HepG2 (cell line): ENCODE measurements around the gene SLC2A6. TPM values are rescaled to one million over a fixed set of nuclear protein-coding genes. Genes with fewer than 3 reads are reported as not detected.
A peak's percentile ranks its signal among the peaks of the same experiment; 100 is the strongest.

ENCODE experiments used
- ATAC-seq: fragments of 200-7000 bp; cut with Tn5 transposase; 3 replicates; pipeline ENCODE4 v1.9.1; 2020; ENCODE audit warnings: mild to moderate bottlenecking, moderate library complexity
- BruUV-seq: library from RNA; stranded (reverse); fragments of 400-500 nt; replicated peaks from 2 replicates; lab custom pipeline; 2021; lab: Mats Ljungman, UMichigan
- CTCF ChIA-PET: fragments of 300-600 bp; formaldehyde crosslinking; extraction: SDS; loops from one replicate; lab custom pipeline; 2021; ENCODE audit warnings: low total read pairs, inconsistent platforms, low intra/inter-chr PET ratio; lab: Yijun Ruan, JAX
- POLR2A ChIA-PET: fragments of 350-600 bp; sonication (Branson Sonifier 250); formaldehyde crosslinking; loops from one replicate; lab custom pipeline; 2020; ENCODE audit warnings: antibody characterized with exemption, inconsistent platforms; lab: Yijun Ruan, JAX
- DNase-seq: peaks from one replicate; pipeline ENCODE4 v3.0.0-alpha.2; 2015; ENCODE audit warnings: low spot score
- FAIRE-seq: peaks from 3 replicates; lab custom pipeline; 2011; peaks lifted over from hg19 to GRCh38; lab: Jason Lieb, UNC
- H2AFZ ChIP-seq: one replicate; pipeline ENCODE4 v1.6.1; 2011; ENCODE audit warnings: low read length, inconsistent platforms
- H3K27ac ChIP-seq: fragments of 300-600 bp; 3 replicates; pipeline ENCODE4 v1.8.0; 2011; ENCODE audit warnings: mixed run types, mild to moderate bottlenecking, mixed read lengths, low read length, inconsistent platforms; ENCODE audit not compliant: insufficient read depth; ENCODE audit errors: extremely low read length
- H3K27me3 ChIP-seq, 2 experiments: fragments of 200-600 bp in 1 of 2; 2 replicates in 1 of 2; 3 replicates in 1 of 2; pipeline versions ENCODE4 v1.6.0 to v1.8.0; 2011; ENCODE audit warnings: low read length in 2 of 2, mild to moderate bottlenecking in 2 of 2, moderate library complexity in 2 of 2, inconsistent platforms in 1 of 2; ENCODE audit not compliant: insufficient read depth in 2 of 2, control insufficient read depth in 1 of 2
- H3K36me3 ChIP-seq, 2 experiments: fragments of 200-600 bp in 1 of 2; replicated peaks in 1 of 2; 2 replicates in 1 of 2; 3 replicates in 1 of 2; pipeline versions ENCODE4 v1.5.1 to v1.8.0; 2011; ENCODE audit warnings: low read length in 2 of 2, inconsistent platforms in 1 of 2; ENCODE audit not compliant: insufficient read depth in 2 of 2, control insufficient read depth in 1 of 2
- H3K4me1 ChIP-seq: 2 replicates; pipeline ENCODE4 v1.5.1; 2012; ENCODE audit warnings: low read length, inconsistent platforms; ENCODE audit not compliant: insufficient read depth
- H3K4me2 ChIP-seq: 2 replicates; pipeline ENCODE4 v1.6.0; 2011; ENCODE audit warnings: low read depth, low read length, inconsistent platforms
- H3K4me3 ChIP-seq, 3 experiments: fragments of 200-600 bp in 1 of 3; sonication (generic), shearing (Covaris generic) in 1 of 3; replicated peaks in 1 of 3; 2 replicates each; pipeline ENCODE4 v1.5.1; 2011 to 2016; ENCODE audit warnings: low read length in 3 of 3, inconsistent platforms in 2 of 3, low read depth in 2 of 3, mild to moderate bottlenecking in 2 of 3, control low read depth in 1 of 3, mixed read lengths in 1 of 3; ENCODE audit not compliant: insufficient read depth in 1 of 3
- H3K79me2 ChIP-seq: one replicate; pipeline ENCODE4 v1.6.1; 2011; ENCODE audit warnings: low read length, inconsistent platforms; ENCODE audit not compliant: insufficient read depth
- H3K9ac ChIP-seq: 2 replicates; pipeline ENCODE4 v1.6.0; 2011; ENCODE audit warnings: mild to moderate bottlenecking, low read depth, low read length, inconsistent platforms; ENCODE audit not compliant: insufficient read depth
- H3K9me3 ChIP-seq: 2 replicates; pipeline ENCODE4 v1.5.1; 2012; ENCODE audit warnings: mild to moderate bottlenecking, low read length
- H4K20me1 ChIP-seq: 2 replicates; pipeline ENCODE4 v1.6.0; 2011; ENCODE audit warnings: inconsistent platforms, mild to moderate bottlenecking, low read length, moderate library complexity; ENCODE audit not compliant: insufficient read depth
- AGO2 ChIP-seq: fragments of 200-400 bp; formaldehyde crosslinking; optimal IDR thresholded peaks from 2 replicates; pipeline ENCODE3; 2017; ENCODE audit warnings: mild to moderate bottlenecking, low read depth, low read length, moderate library complexity
- CC2D1A ChIP-seq: sonication (generic); formaldehyde crosslinking; IDR thresholded peaks from 2 replicates; pipeline ENCODE4 v1.8.1; 2023; ENCODE audit warnings: mild to moderate bottlenecking, missing genetic modification reagents
- DR1 ChIP-seq: sonication (generic); formaldehyde crosslinking; IDR thresholded peaks from 2 replicates; pipeline ENCODE4 v1.8.0; 2021; ENCODE audit warnings: mild to moderate bottlenecking, missing genetic modification reagents, inconsistent platforms
- HMGA1 ChIP-seq: sonication (generic); formaldehyde crosslinking; conservative IDR thresholded peaks from 2 replicates; pipeline ENCODE4 v1.4.0; 2020; ENCODE audit warnings: missing genetic modification reagents
- MTF2 ChIP-seq: sonication (generic); formaldehyde crosslinking; IDR thresholded peaks from 2 replicates; pipeline ENCODE4 v1.5.0; 2020; ENCODE audit warnings: missing genetic modification reagents, borderline replicate concordance
- RBFOX2 ChIP-seq: fragments of 200-400 bp; formaldehyde crosslinking; IDR thresholded peaks from 2 replicates; pipeline ENCODE4 v1.6.1; 2017; ENCODE audit warnings: low read depth, mild to moderate bottlenecking, low read length
- TAF15 ChIP-seq: fragments of 200-400 bp; formaldehyde crosslinking; IDR thresholded peaks from one replicate; pipeline ENCODE4 v1.6.1; 2018; ENCODE audit warnings: mild to moderate bottlenecking, low read depth, low read length; ENCODE audit not compliant: poor library complexity, severe bottlenecking
- ZNF883 ChIP-seq: sonication (generic); formaldehyde crosslinking; IDR thresholded peaks from 2 replicates; pipeline ENCODE4 v1.5.1; 2020; ENCODE audit warnings: mild to moderate bottlenecking, missing genetic modification reagents; ENCODE audit errors: not compliant biosample characterization
- WGBS: methylation state at CpG from one replicate; pipeline ENCODE4 v1.1.6; 2017; ENCODE audit warnings: low lambda C conversion rate; 5-methylcytosine and 5-hydroxymethylcytosine counted together
- in situ Hi-C: cut with HindIII; loops from 2 replicates; pipeline ENCODE4 v1.10.0; 2017; ENCODE audit warnings: low pct_unique_long_range_greater_than_20kb; ENCODE audit not compliant: extremely low pct_ligation_motif_present
- intact Hi-C: fragments of 100-400 bp; cut with micrococcal nuclease; formaldehyde crosslinking; loops from one replicate; pipeline ENCODE4 v1.10.0; 2022; ENCODE audit not compliant: unreplicated experiment
- polyA plus RNA-seq, 8 experiments: library from polyadenylated mRNA; depleted of rRNA in 3 of 8; stranded (reverse) in 7 of 8; unstranded in 1 of 8; fragments of >200 nt; fragmentation: Illumina TruSeq in 4 of 8; extraction: Trizol in 4 of 8; gene quantifications; 2 replicates each; pipeline versions ENCODE4 v1.2.1 to v1.2.3, GENCODE V29; 2011 to 2016; ENCODE audit warnings: low read depth in 4 of 8, missing spikeins in 1 of 8, mixed read lengths in 1 of 8; ENCODE audit not compliant: insufficient read depth in 1 of 8
- total RNA-seq, 5 experiments: library from RNA; depleted of rRNA; stranded (reverse); fragments of >200 nt; fragmentation: Illumina TruSeq; extraction: Trizol; gene quantifications; 2 replicates each; pipeline ENCODE4 v1.2.3, GENCODE V29; 2016; ENCODE audit warnings: low read depth in 1 of 5

The SLC2A6 gene
- total and polyA plus RNA-seq, 2 of the 13 experiments (the other 11 are each of a cell fraction or from before 2014, with no cell fraction given): 4.1 to 15.0 TPM

GRCh38 chr9:133474853-133475252 lies 4.0 kb downstream of the SLC2A6 start:
- no peak for ATAC-seq
- 95% methylated on average over 8 of the region's 20 CpGs for WGBS
- no peak for DNase-seq
- Histone ChIP-seq H3K27ac (no peak overlapping the region), H3K27me3 (peaks cover 0 to 6% of the 10 kb centered on the region in 2 experiments; a peak in 3 of 5 replicates), H3K4me1 (peaks cover 32% of the 10 kb centered on the region), H4K20me1 (0 out of 2 replicates have a peak, but pooled peaks cover 2% of the 10 kb centered on the region), H3K4me2 (no peak overlapping the region), H3K79me2 (no peaks in the 10 kb centered on the region)
- no TSS peak for BruUV-seq
- TF ChIP-seq MTF2 (CRISPR knock-in tag) (no peak), ZNF883 (CRISPR knock-in tag) (no peak), DR1 (no peak), AGO2 (peak; percentile 45), RBFOX2 (0 out of 2 replicates have a peak, but pooled peaks have one; percentile 16), CC2D1A (CRISPR knock-in tag) (no peak)
- TF ChIP-seq, all 625 proteins: peak for 2
- intact Hi-C loops: no loop called here
- no peak for FAIRE-seq
- no peaks in the 10 kb centered on the region for H3K9me3 ChIP-seq
- H3K9ac ChIP-seq: no peak overlapping the region
- H3K36me3 ChIP-seq: 0 out of 5 replicates have a peak, but pooled peaks cover 0 to 3% of the 10 kb centered on the region in 2 experiments
- POLR2A ChIA-PET: no interaction called here
- in situ Hi-C loops: no loop called here
- H2AFZ ChIP-seq: no peak overlapping the region
- H3K4me3 ChIP-seq: no peak overlapping the region
- CTCF ChIA-PET: no interaction called here

DNA sequence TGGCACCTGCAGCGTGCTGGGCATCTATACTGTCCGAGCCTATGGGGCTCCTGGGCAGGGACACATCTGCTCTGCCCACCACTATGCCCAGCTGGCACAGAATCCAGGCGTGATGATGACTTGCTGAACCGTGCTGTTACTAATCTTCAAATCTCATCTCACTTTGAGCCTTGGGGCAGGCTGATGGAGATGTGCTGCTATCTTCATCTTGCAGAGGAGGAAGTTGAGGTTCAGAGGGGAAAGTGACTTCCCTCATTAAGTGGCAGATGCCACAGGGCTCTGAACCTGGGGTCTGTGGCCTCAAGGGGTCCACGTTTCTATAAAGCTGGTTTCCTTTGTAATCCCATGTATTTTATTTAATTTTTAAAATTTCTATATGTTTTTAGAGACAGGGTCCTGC lies 4.7 kb downstream of the SLC2A6 start:
- POLR2A ChIA-PET: no interaction called here
- in situ Hi-C loops: no loop called here
- Histone ChIP-seq H2AFZ (no peak overlapping the region), H3K27me3 (no peaks in the 10 kb centered on the region), H3K27ac (no peak overlapping the region), H3K4me1 (peaks cover 26% of the 10 kb centered on the region), H3K4me2 (no peak overlapping the region), H3K79me2 (no peaks in the 10 kb centered on the region), H3K9ac (no peak overlapping the region), H3K9me3 (no peaks in the 10 kb centered on the region), H3K36me3 (0 out of 5 replicates have a peak, but pooled peaks cover 0 to 3% of the 10 kb centered on the region in 2 experiments), H4K20me1 (0 out of 2 replicates have a peak, but pooled peaks cover 2% of the 10 kb centered on the region), H3K4me3 (no peak overlapping the region)
- BruUV-seq: no TSS peak
- intact Hi-C loops: no loop called here
- WGBS: 93% methylated on average over 3 of the region's 5 CpGs
- no peak for FAIRE-seq
- TF ChIP-seq HMGA1 (CRISPR knock-in tag): no peak
- TF ChIP-seq TAF15: no peak
- no peak for ATAC-seq
- CTCF ChIA-PET: no interaction called here
- DNase-seq: no peak
